Measurements from ENCODE around the gene CTPS1. TPM values are rescaled to one million over a fixed set of nuclear protein-coding genes. Genes with fewer than 3 reads are reported as not detected.

Gene CTPS1
- polyA plus RNA-seq, 1 donor from 2014 or later: 76.1 TPM

GRCh38 chr1:41013796-41014195 is 34.3 kb downstream of the CTPS1 start:
- H3K4me3 ChIP-seq (ENCODE audit: low read length): no peak overlapping the region
- no peaks in the 10 kb centered on the region for H3K9me3 ChIP-seq (ENCODE audit: low read length)
- no peak overlapping the region for H3K9ac ChIP-seq (ENCODE audit: low read length)
- no peak for TF ChIP-seq EP300 (conservative IDR thresholded peaks at IDR 0.05; ENCODE audit: poor library complexity, severe bottlenecking)
- TF ChIP-seq EZH2 (IDR thresholded peaks at IDR 0.05; ENCODE audit: borderline replicate concordance, insufficient read depth, low read length, poor library complexity, severe bottlenecking): no peak
- no peak for TF ChIP-seq RAD21 (conservative IDR thresholded peaks at IDR 0.05)
- no peak for TF ChIP-seq TAF1 (IDR thresholded peaks at IDR 0.05; ENCODE audit: low read depth)
- no peak for TF ChIP-seq CTCF (IDR thresholded peaks at IDR 0.05; ENCODE audit: poor library complexity, severe bottlenecking)
- TF ChIP-seq POLR2AphosphoS5 (IDR thresholded peaks at IDR 0.05): no peak
- no peak for TF ChIP-seq REST (IDR thresholded peaks at IDR 0.05; ENCODE audit: borderline replicate concordance)
- TF ChIP-seq SMC3 (conservative IDR thresholded peaks at IDR 0.05; ENCODE audit: poor library complexity): no peak
- no peak for TF ChIP-seq MXI1 (conservative IDR thresholded peaks at IDR 0.05; ENCODE audit: poor library complexity, severe bottlenecking)
- H3K9me2 ChIP-seq (ENCODE audit: insufficient read depth, low read length): no peaks in the 10 kb centered on the region
- no peaks in the 10 kb centered on the region for H3K27me3 ChIP-seq (ENCODE audit: insufficient read depth, low read depth, low read length)
- H3K27ac ChIP-seq (ENCODE audit: low read length): no peak overlapping the region
- no peaks in the 10 kb centered on the region for H3F3A ChIP-seq (ENCODE audit: insufficient read depth, low read length, poor library complexity, severe bottlenecking)
- H3K36me3 ChIP-seq (ENCODE audit: insufficient read depth, low read length): no peaks in the 10 kb centered on the region
- H2AFZ ChIP-seq (ENCODE audit: low read depth, low read length): no peak overlapping the region
- no peak overlapping the region for H3K4me2 ChIP-seq (ENCODE audit: low read length)
- no peaks in the 10 kb centered on the region for H4K20me1 ChIP-seq (ENCODE audit: insufficient read depth)
- no peaks in the 10 kb centered on the region for H3K79me2 ChIP-seq (replicated peaks; ENCODE audit: insufficient read depth, low read length)

GRCh38 chr1:41014871-41015270 is 35.4 kb downstream of the CTPS1 start:
- no peaks in the 10 kb centered on the region for H3K9me2 ChIP-seq (ENCODE audit: insufficient read depth, low read length)
- H2AFZ ChIP-seq (ENCODE audit: low read depth, low read length): no peak overlapping the region
- TF ChIP-seq REST (IDR thresholded peaks at IDR 0.05; ENCODE audit: borderline replicate concordance) (no peak), TAF1 (IDR thresholded peaks at IDR 0.05; ENCODE audit: low read depth) (no peak), CTCF (IDR thresholded peaks at IDR 0.05; ENCODE audit: poor library complexity, severe bottlenecking) (no peak)
- H3K79me2 ChIP-seq (replicated peaks; ENCODE audit: insufficient read depth, low read length): no peaks in the 10 kb centered on the region
- H3K4me3 ChIP-seq (ENCODE audit: low read length): no peak overlapping the region
- H3K4me2 ChIP-seq (ENCODE audit: low read length): no peak overlapping the region
- H3K9ac ChIP-seq (ENCODE audit: low read length): no peak overlapping the region
- H3K27ac ChIP-seq (ENCODE audit: low read length): no peak overlapping the region
- H4K20me1 ChIP-seq (ENCODE audit: insufficient read depth): no peaks in the 10 kb centered on the region
- H3F3A ChIP-seq (ENCODE audit: insufficient read depth, low read length, poor library complexity, severe bottlenecking): no peaks in the 10 kb centered on the region
- H3K36me3 ChIP-seq (ENCODE audit: insufficient read depth, low read length): no peaks in the 10 kb centered on the region
- H3K27me3 ChIP-seq (ENCODE audit: insufficient read depth, low read depth, low read length): no peaks in the 10 kb centered on the region
- no peaks in the 10 kb centered on the region for H3K9me3 ChIP-seq (ENCODE audit: low read length)
